WTC11 (cell line): ENCODE data around the gene LAPTM5. TPM values are rescaled to one million over a fixed set of nuclear protein-coding genes. Genes with fewer than 3 reads are reported as not detected.

Experiments
- ATAC-seq: fragments of 200-7000 bp; cut with Tn5 transposase; 2 replicates; pipeline ENCODE4 v1.10.0; 2021; ENCODE audit warnings: mild to moderate bottlenecking, moderate library complexity
- CTCF ChIA-PET: fragments of 300-600 bp; sonication (Branson Sonifier 250); formaldehyde crosslinking; loops from one replicate; lab custom pipeline; 2021; ENCODE audit warnings: antibody characterized with exemption; lab: Charles Lee
- POLR2A ChIA-PET: fragments of 350-600 bp; sonication (Branson Sonifier 250); formaldehyde crosslinking; loops from one replicate; lab custom pipeline; 2021; ENCODE audit warnings: antibody characterized with exemption; lab: Charles Lee
- DNase-seq: peaks from one replicate; pipeline ENCODE4 v3.0.0; 2021; ENCODE audit warnings: low spot score
- H3K27ac Mint-ChIP-seq: 2 replicates; pipeline ENCODE4 v1.8.0; 2021; ENCODE audit warnings: mixed read lengths
- H3K27me3 Mint-ChIP-seq: 2 replicates; pipeline ENCODE4 v1.8.0; 2021; ENCODE audit warnings: low read depth, mild to moderate bottlenecking, moderate library complexity, mixed read lengths
- H3K36me3 Mint-ChIP-seq: 2 replicates; pipeline ENCODE4 v1.8.0; 2021; ENCODE audit warnings: mixed read lengths
- H3K4me1 Mint-ChIP-seq: 2 replicates; pipeline ENCODE4 v1.8.0; 2022; ENCODE audit warnings: mixed read lengths
- H3K4me3 Mint-ChIP-seq: 2 replicates; pipeline ENCODE4 v1.8.0; 2021; ENCODE audit warnings: mild to moderate bottlenecking, moderate library complexity, mixed read lengths
- H3K9me3 Mint-ChIP-seq: 2 replicates; pipeline ENCODE4 v1.8.0; 2021; ENCODE audit warnings: mixed read lengths
- ELF4 ChIP-seq: sonication (generic); formaldehyde crosslinking; IDR thresholded peaks from 2 replicates; pipeline ENCODE4 v1.8.1; 2022; ENCODE audit warnings: low read depth, mild to moderate bottlenecking, moderate library complexity, missing genetic modification reagents
- ESRRA ChIP-seq: sonication (generic); formaldehyde crosslinking; IDR thresholded peaks from 2 replicates; pipeline ENCODE4 v1.8.1; 2022; ENCODE audit warnings: mild to moderate bottlenecking, missing genetic modification reagents, borderline replicate concordance
- FOXP1 ChIP-seq: sonication (generic); formaldehyde crosslinking; IDR thresholded peaks from 2 replicates; pipeline ENCODE4 v1.8.0; 2022; ENCODE audit warnings: missing genetic modification reagents, mild to moderate bottlenecking, moderate library complexity, borderline replicate concordance
- GTF2I ChIP-seq: fragments of 250-450 bp; sonication (Bioruptor Pico); conservative IDR thresholded peaks from 2 replicates; pipeline ENCODE4 v1.4.0; 2021; ENCODE audit warnings: mild to moderate bottlenecking
- JAZF1 ChIP-seq: fragments of 250-450 bp; sonication (Bioruptor Pico); IDR thresholded peaks from 2 replicates; pipeline ENCODE4 v1.9.0; 2021; ENCODE audit warnings: moderate library complexity, mild to moderate bottlenecking, inconsistent platforms
- KAT7 ChIP-seq: sonication (generic); formaldehyde crosslinking; IDR thresholded peaks from 2 replicates; pipeline ENCODE4 v1.8.1; 2023; ENCODE audit warnings: missing genetic modification reagents, mild to moderate bottlenecking, borderline replicate concordance
- MXD4 ChIP-seq: fragments of 250-450 bp; sonication (Bioruptor Pico); IDR thresholded peaks from 2 replicates; pipeline ENCODE4 v1.8.0; 2021; ENCODE audit warnings: mild to moderate bottlenecking, moderate library complexity, borderline replicate concordance
- MYBL2 ChIP-seq: sonication (generic); formaldehyde crosslinking; IDR thresholded peaks from 2 replicates; pipeline ENCODE4 v1.8.1; 2023; ENCODE audit warnings: mild to moderate bottlenecking, moderate library complexity, missing genetic modification reagents
- NFATC4 ChIP-seq: fragments of 250-450 bp; sonication (Bioruptor Pico); IDR thresholded peaks from 2 replicates; pipeline ENCODE4 v1.9.0; 2021; ENCODE audit warnings: mild to moderate bottlenecking
- PRDM15 ChIP-seq: sonication (generic); formaldehyde crosslinking; IDR thresholded peaks from 2 replicates; pipeline ENCODE4 v1.8.0; 2022; ENCODE audit warnings: missing genetic modification reagents
- USF2 ChIP-seq: sonication (generic); formaldehyde crosslinking; IDR thresholded peaks from 2 replicates; pipeline ENCODE4 v1.8.1; 2023; ENCODE audit warnings: mild to moderate bottlenecking, missing genetic modification reagents, moderate library complexity
- ZNF219 ChIP-seq: sonication (generic); formaldehyde crosslinking; IDR thresholded peaks from 2 replicates; pipeline ENCODE4 v1.8.0; 2023; ENCODE audit warnings: missing genetic modification reagents, mild to moderate bottlenecking, borderline replicate concordance
- ZNF263 ChIP-seq: sonication (generic); formaldehyde crosslinking; IDR thresholded peaks from 2 replicates; pipeline ENCODE4 v1.8.1; 2022; ENCODE audit warnings: low read depth, mild to moderate bottlenecking, moderate library complexity, missing genetic modification reagents
- ZNF671 ChIP-seq: fragments of 250-450 bp; sonication (Bioruptor Pico); IDR thresholded peaks from 2 replicates; pipeline ENCODE4 v1.8.0; 2021; ENCODE audit warnings: mild to moderate bottlenecking
- total RNA-seq: library from RNA; stranded (reverse); gene quantifications from 3 replicates; pipeline ENCODE4 v1.2.3, GENCODE V29; 2021
- TF ChIP-seq, protein P1 (sequence below): sonication (generic); formaldehyde crosslinking; IDR thresholded peaks from 2 replicates; pipeline ENCODE4 v1.8.1; 2022; ENCODE audit warnings: low read depth, missing genetic modification reagents, borderline replicate concordance
- TF ChIP-seq, protein P2 (sequence below): sonication (generic); formaldehyde crosslinking; IDR thresholded peaks from 2 replicates; pipeline ENCODE4 v1.8.0; 2022; ENCODE audit warnings: mild to moderate bottlenecking, missing genetic modification reagents

Gene LAPTM5
- total RNA-seq, 1 experiment from 2014 or later: 1.3 TPM

DNA sequence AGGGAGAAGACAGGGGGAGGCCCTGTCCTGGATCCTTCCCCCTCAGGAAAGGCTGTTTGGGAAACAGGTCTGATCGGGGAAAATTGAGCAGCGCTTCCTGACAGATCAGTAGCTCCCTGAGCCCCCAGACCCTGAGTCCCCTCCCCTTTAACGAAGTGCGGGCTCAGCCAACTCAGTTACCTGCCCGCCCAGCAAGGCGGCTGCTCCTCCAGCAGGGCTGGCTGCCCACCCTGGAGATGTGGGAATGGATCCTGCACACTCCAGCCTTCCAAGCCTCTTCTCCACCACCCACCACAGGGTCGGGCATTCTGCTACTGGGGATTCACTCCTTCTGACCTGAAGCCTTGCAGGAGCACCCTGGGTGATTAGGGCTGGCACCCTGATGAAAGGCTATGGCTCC lies 27.6 kb upstream of the LAPTM5 start:
- no peak overlapping the region for H3K4me3 Mint-ChIP-seq
- ChIA-PET POLR2A (no interaction called here), CTCF (interaction anchor here (1.2 to 9.2 kb wide), 5 partner anchors 16 to 144 kb away, joined by 4 to 134 read pairs (median 6); partner anchors contain the start of gene SDC3)
- no peak overlapping the region for H3K27ac Mint-ChIP-seq
- H3K4me1 Mint-ChIP-seq: peaks cover 14% of the 10 kb centered on the region
- no peaks in the 10 kb centered on the region for H3K9me3 Mint-ChIP-seq
- H3K27me3 Mint-ChIP-seq: peaks cover 5% of the 10 kb centered on the region; the same call in 1 of the 2 replicates
- TF ChIP-seq ELF4 (CRISPR knock-in tag): no peak
- TF ChIP-seq FOXP1 (CRISPR knock-in tag): no peak
- TF ChIP-seq NFATC4 (CRISPR knock-in tag): no peak
- no peak for TF ChIP-seq ESRRA (CRISPR knock-in tag)
- TF ChIP-seq, protein P1, sequence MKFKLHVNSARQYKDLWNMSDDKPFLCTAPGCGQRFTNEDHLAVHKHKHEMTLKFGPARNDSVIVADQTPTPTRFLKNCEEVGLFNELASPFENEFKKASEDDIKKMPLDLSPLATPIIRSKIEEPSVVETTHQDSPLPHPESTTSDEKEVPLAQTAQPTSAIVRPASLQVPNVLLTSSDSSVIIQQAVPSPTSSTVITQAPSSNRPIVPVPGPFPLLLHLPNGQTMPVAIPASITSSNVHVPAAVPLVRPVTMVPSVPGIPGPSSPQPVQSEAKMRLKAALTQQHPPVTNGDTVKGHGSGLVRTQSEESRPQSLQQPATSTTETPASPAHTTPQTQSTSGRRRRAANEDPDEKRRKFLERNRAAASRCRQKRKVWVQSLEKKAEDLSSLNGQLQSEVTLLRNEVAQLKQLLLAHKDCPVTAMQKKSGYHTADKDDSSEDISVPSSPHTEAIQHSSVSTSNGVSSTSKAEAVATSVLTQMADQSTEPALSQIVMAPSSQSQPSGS (CRISPR knock-in tag): no peak
- no peak for TF ChIP-seq ZNF671 (CRISPR knock-in tag)
- TF ChIP-seq MYBL2 (CRISPR knock-in tag): no peak
- no peak for ATAC-seq
- H3K36me3 Mint-ChIP-seq: no peaks in the 10 kb centered on the region
- DNase-seq: no peak

- ChIA-PET POLR2A (interaction anchor here (0.6 kb wide), 1 partner anchor 68 kb away, joined by 3 read pairs; no protein-coding TSS in a partner anchor), CTCF (interaction anchor here (0.5 to 9.2 kb wide), 31 partner anchors 7 to 146 kb away, joined by 3 to 134 read pairs (median 5); partner anchors contain the start of genes MATN1 and SDC3)
- H3K9me3 Mint-ChIP-seq: no peaks in the 10 kb centered on the region
- H3K36me3 Mint-ChIP-seq: no peaks in the 10 kb centered on the region
- H3K4me3 Mint-ChIP-seq: no peak overlapping the region
- no peak for TF ChIP-seq KAT7 (CRISPR knock-in tag)
- TF ChIP-seq, protein P2, sequence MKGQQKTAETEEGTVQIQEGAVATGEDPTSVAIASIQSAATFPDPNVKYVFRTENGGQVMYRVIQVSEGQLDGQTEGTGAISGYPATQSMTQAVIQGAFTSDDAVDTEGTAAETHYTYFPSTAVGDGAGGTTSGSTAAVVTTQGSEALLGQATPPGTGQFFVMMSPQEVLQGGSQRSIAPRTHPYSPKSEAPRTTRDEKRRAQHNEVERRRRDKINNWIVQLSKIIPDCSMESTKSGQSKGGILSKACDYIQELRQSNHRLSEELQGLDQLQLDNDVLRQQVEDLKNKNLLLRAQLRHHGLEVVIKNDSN (CRISPR knock-in tag): no peak
- no peak for TF ChIP-seq JAZF1 (CRISPR knock-in tag)
- TF ChIP-seq ZNF263 (CRISPR knock-in tag): no peak
- no peak for TF ChIP-seq PRDM15
- no peak for TF ChIP-seq MYBL2 (CRISPR knock-in tag)
- no peak for TF ChIP-seq ZNF219 (CRISPR knock-in tag)
- no peak for TF ChIP-seq GTF2I (CRISPR knock-in tag)
- TF ChIP-seq USF2 (CRISPR knock-in tag): no peak
- no peak for TF ChIP-seq MXD4 (CRISPR knock-in tag)
- H3K4me1 Mint-ChIP-seq: peaks cover 14% of the 10 kb centered on the region
- peak; percentile 36 for DNase-seq
- peaks cover 7% of the 10 kb centered on the region; the same call in 1 of the 2 replicates for H3K27me3 Mint-ChIP-seq
- ATAC-seq: no peak
- no peak overlapping the region for H3K27ac Mint-ChIP-seq
Observed at GRCh38 chr1:30783256-30783915, 25.8 kb upstream of the LAPTM5 start.
